HepG2 (cell line): ENCODE data around the gene SRXN1. TPM values are rescaled to one million over a fixed set of nuclear protein-coding genes. Genes with fewer than 3 reads are reported as not detected.

Experiments used
- BATF2 ChIP-seq: sonication (generic); formaldehyde crosslinking; IDR thresholded peaks from 2 replicates; pipeline ENCODE4 v1.8.0; 2022; ENCODE audit warnings: mild to moderate bottlenecking, missing genetic modification reagents, moderate library complexity
- CREB3 ChIP-seq: sonication (generic); formaldehyde crosslinking; IDR thresholded peaks from 2 replicates; pipeline ENCODE4 v1.5.0; 2020; ENCODE audit warnings: missing genetic modification reagents
- DRAP1 ChIP-seq: IDR thresholded peaks from 2 replicates; pipeline ENCODE4 v1.6.1; 2016; ENCODE audit warnings: missing genetic modification reagents, missing compliant biosample characterization
- KAT2B ChIP-seq: fragments of 150-350 bp; IDR thresholded peaks from 2 replicates; pipeline ENCODE4 v1.6.1; 2014; ENCODE audit warnings: low read depth, low read length, borderline replicate concordance
- MLX ChIP-seq: IDR thresholded peaks from 2 replicates; pipeline ENCODE4 v1.6.1; 2016
- MTF1 ChIP-seq: sonication (generic); formaldehyde crosslinking; IDR thresholded peaks from 2 replicates; pipeline ENCODE4 v1.5.0; 2020; ENCODE audit warnings: missing genetic modification reagents
- MYC ChIP-seq: sonication (generic); formaldehyde crosslinking; IDR thresholded peaks from 2 replicates; pipeline ENCODE4 v1.9.0; 2021; ENCODE audit warnings: missing genetic modification reagents, borderline replicate concordance
- NFATC3 ChIP-seq: sonication (generic); formaldehyde crosslinking; IDR thresholded peaks from 2 replicates; pipeline ENCODE4 v1.5.1; 2020; ENCODE audit warnings: mild to moderate bottlenecking, missing genetic modification reagents
- NFKB2 ChIP-seq: sonication (generic); formaldehyde crosslinking; IDR thresholded peaks from 2 replicates; pipeline ENCODE4 v1.4.0; 2020; ENCODE audit warnings: missing genetic modification reagents, borderline replicate concordance
- NFYC ChIP-seq: IDR thresholded peaks from 2 replicates; pipeline ENCODE4 v1.6.1; 2016; ENCODE audit warnings: missing genetic modification reagents, missing compliant biosample characterization
- NR2F6 ChIP-seq, 2 experiments: IDR thresholded peaks; 2 replicates each; pipeline ENCODE4 v1.6.1; 2016; ENCODE audit warnings: antibody characterized with exemption in 1 of 2, mild to moderate bottlenecking in 1 of 2
- SMC3 ChIP-seq: IDR thresholded peaks from 2 replicates; pipeline ENCODE4 v1.6.1; 2011; ENCODE audit warnings: low read length, improper control_type of control experiment
- TBL1XR1 ChIP-seq: fragments of 150-350 bp; IDR thresholded peaks from 2 replicates; pipeline ENCODE4 v1.6.1; 2014; ENCODE audit warnings: borderline replicate concordance, low read length; ENCODE audit not compliant: partially characterized antibody
- XBP1 ChIP-seq: sonication (generic); formaldehyde crosslinking; IDR thresholded peaks from 2 replicates; pipeline ENCODE4 v1.5.0; 2020; ENCODE audit warnings: missing genetic modification reagents
- ZBTB34 ChIP-seq: sonication (generic); formaldehyde crosslinking; IDR thresholded peaks from 2 replicates; pipeline ENCODE4 v1.8.0; 2022; ENCODE audit warnings: mild to moderate bottlenecking, missing genetic modification reagents
- ZMAT3 ChIP-seq: sonication (generic); formaldehyde crosslinking; conservative IDR thresholded peaks from 2 replicates; pipeline ENCODE4 v1.7.0; 2021; ENCODE audit warnings: missing genetic modification reagents
- ZNF234 ChIP-seq: sonication (generic); formaldehyde crosslinking; conservative IDR thresholded peaks from 2 replicates; pipeline ENCODE4 v1.5.1; 2020; ENCODE audit warnings: mild to moderate bottlenecking, missing genetic modification reagents
- ZNF251 ChIP-seq: sonication (generic); formaldehyde crosslinking; IDR thresholded peaks from 2 replicates; pipeline ENCODE4 v1.9.0; 2021; ENCODE audit warnings: mild to moderate bottlenecking, missing genetic modification reagents
- ZNF333 ChIP-seq: sonication (generic); formaldehyde crosslinking; IDR thresholded peaks from 2 replicates; pipeline ENCODE4 v1.4.0; 2020; ENCODE audit warnings: mild to moderate bottlenecking, missing genetic modification reagents, borderline replicate concordance
- ZNF354B ChIP-seq: sonication (generic); formaldehyde crosslinking; IDR thresholded peaks from 2 replicates; pipeline ENCODE4 v1.8.0; 2022; ENCODE audit warnings: mild to moderate bottlenecking, missing genetic modification reagents
- ZNF431 ChIP-seq: sonication (generic); formaldehyde crosslinking; IDR thresholded peaks from 2 replicates; pipeline ENCODE4 v1.9.0; 2022; ENCODE audit warnings: missing genetic modification reagents, low read depth, mild to moderate bottlenecking, borderline replicate concordance
- ZNF546 ChIP-seq: sonication (generic); formaldehyde crosslinking; conservative IDR thresholded peaks from 2 replicates; pipeline ENCODE4 v1.8.1; 2023; ENCODE audit warnings: mild to moderate bottlenecking, missing genetic modification reagents
- ZNF616 ChIP-seq: sonication (generic); formaldehyde crosslinking; IDR thresholded peaks from 2 replicates; pipeline ENCODE4 v1.5.0; 2020; ENCODE audit warnings: low read depth, mild to moderate bottlenecking, missing genetic modification reagents
- ZNF644 ChIP-seq: IDR thresholded peaks from 2 replicates; pipeline ENCODE4 v1.6.1; 2016; ENCODE audit warnings: low read depth
- ZSCAN30 ChIP-seq: sonication (generic); formaldehyde crosslinking; IDR thresholded peaks from 2 replicates; pipeline ENCODE4 v1.5.0; 2020; ENCODE audit warnings: mild to moderate bottlenecking, missing genetic modification reagents
- polyA plus RNA-seq, 8 experiments: library from polyadenylated mRNA; depleted of rRNA in 3 of 8; stranded (reverse) in 7 of 8; unstranded in 1 of 8; fragments of >200 nt; fragmentation: Illumina TruSeq in 4 of 8; extraction: Trizol in 4 of 8; gene quantifications; 2 replicates each; pipeline versions ENCODE4 v1.2.1 to v1.2.3, GENCODE V29; 2011 to 2016; ENCODE audit warnings: low read depth in 4 of 8, missing spikeins in 1 of 8, mixed read lengths in 1 of 8; ENCODE audit not compliant: insufficient read depth in 1 of 8
- total RNA-seq, 5 experiments: library from RNA; depleted of rRNA; stranded (reverse); fragments of >200 nt; fragmentation: Illumina TruSeq; extraction: Trizol; gene quantifications; 2 replicates each; pipeline ENCODE4 v1.2.3, GENCODE V29; 2016; ENCODE audit warnings: low read depth in 1 of 5

SRXN1 gene
- total and polyA plus RNA-seq, 2 of the 13 experiments (the other 11 are each of a cell fraction or from before 2014, with no cell fraction given), result 29.9 to 87.7 TPM

GRCh38 chr20:645318-646106 is 7.5 kb downstream of the SRXN1 start (continued):
- TF ChIP-seq TBL1XR1 (peak; percentile 63), ZSCAN30 (CRISPR knock-in tag) (no peak), ZNF251 (CRISPR knock-in tag) (no peak), CREB3 (CRISPR knock-in tag) (no peak), ZMAT3 (peak; percentile 93), SMC3 (peak; percentile 74), ZNF644 (CRISPR knock-in tag) (0 out of 2 replicates have a peak, but pooled peaks have one; percentile 25), BATF2 (CRISPR knock-in tag) (0 out of 2 replicates have a peak, but pooled peaks have one; percentile 37), ZNF431 (CRISPR knock-in tag) (peak; percentile 77; the same call in 1 of the 2 replicates), ZNF333 (CRISPR knock-in tag) (peak; percentile 87), ZNF234 (CRISPR knock-in tag) (peak; percentile 95; the same call in 1 of the 2 replicates), XBP1 (CRISPR knock-in tag) (peak; percentile 66; the same call in 1 of the 2 replicates), MLX (CRISPR knock-in tag) (0 out of 2 replicates have a peak, but pooled peaks have one; percentile 44), NR2F6 (IDR thresholded peaks at IDR 0.05) (peak; percentile 54; the same call in 1 of the 2 replicates), NR2F6 (CRISPR knock-in tag; IDR thresholded peaks at IDR 0.05) (peak; percentile 82), NFYC (CRISPR knock-in tag) (no peak; the same call in 1 of the 2 replicates), DRAP1 (CRISPR knock-in tag) (0 out of 2 replicates have a peak, but pooled peaks have one; percentile 42), MTF1 (CRISPR knock-in tag) (no peak), NFKB2 (CRISPR knock-in tag) (peak; percentile 95), MYC (peak; percentile 89; the same call in 1 of the 2 replicates), ZBTB34 (CRISPR knock-in tag) (no peak), NFATC3 (peak; percentile 39; the same call in 1 of the 2 replicates), ZNF354B (CRISPR knock-in tag) (0 out of 2 replicates have a peak, but pooled peaks have one; percentile 4), KAT2B (no peak), ZNF616 (CRISPR knock-in tag) (no peak), ZNF546 (no peak)
